Keratinocyte (primary cell): ENCODE results near the gene RGS9BP. TPM values are rescaled to one million over a fixed set of nuclear protein-coding genes. Genes with fewer than 3 reads are reported as not detected.

Experiments
- DNase-seq: peaks from one replicate; pipeline ENCODE4 v3.0.0-alpha.2; 2011; ENCODE audit warnings: low read depth, missing footprints, low spot score
- FAIRE-seq: peaks from 2 replicates; lab custom pipeline; 2011; peaks lifted over from hg19 to GRCh38; lab: Jason Lieb, UNC
- H2AFZ ChIP-seq: 2 replicates; pipeline ENCODE4 v1.6.0; 2012; ENCODE audit warnings: low read length, control low read depth, inconsistent platforms; ENCODE audit not compliant: control insufficient read depth
- H3K27ac ChIP-seq: 2 replicates; pipeline ENCODE4 v1.5.1; 2011; ENCODE audit warnings: low read length; ENCODE audit not compliant: control insufficient read depth, insufficient read depth
- H3K27me3 ChIP-seq: 3 replicates; pipeline ENCODE4 v1.6.0; 2011; ENCODE audit warnings: low read length; ENCODE audit not compliant: control insufficient read depth, insufficient read depth; ENCODE audit errors: extremely low read depth
- H3K36me3 ChIP-seq, 2 experiments: 2 replicates in 1 of 2; 3 replicates in 1 of 2; pipeline ENCODE4 v1.5.1; 2011; ENCODE audit warnings: low read length in 2 of 2, mild to moderate bottlenecking in 1 of 2; ENCODE audit not compliant: control insufficient read depth in 2 of 2, insufficient read depth in 2 of 2; ENCODE audit errors: extremely low read depth in 1 of 2
- H3K4me1 ChIP-seq: 3 replicates; pipeline ENCODE4 v1.5.1; 2011; ENCODE audit warnings: low read length; ENCODE audit not compliant: control insufficient read depth, insufficient read depth; ENCODE audit errors: extremely low read depth
- H3K4me2 ChIP-seq: 3 replicates; pipeline ENCODE4 v1.6.0; 2011; ENCODE audit warnings: low read depth, low read length; ENCODE audit not compliant: control insufficient read depth, insufficient read depth; ENCODE audit errors: extremely low read depth
- H3K4me3 ChIP-seq, 3 experiments: fragments of 200-600 bp in 1 of 3; sonication (generic) in 1 of 3; 2 replicates in 2 of 3; 3 replicates in 1 of 3; pipeline ENCODE4 v1.5.1; 2011 to 2016; ENCODE audit warnings: low read length in 3 of 3, mild to moderate bottlenecking in 3 of 3, control low read depth in 2 of 3, inconsistent platforms in 1 of 3, low read depth in 1 of 3, mixed read lengths in 1 of 3, mixed run types in 1 of 3, moderate library complexity in 1 of 3; ENCODE audit not compliant: control insufficient read depth in 2 of 3, insufficient read depth in 2 of 3; ENCODE audit errors: extremely low read depth in 1 of 3
- H3K79me2 ChIP-seq: 2 replicates; pipeline ENCODE4 v1.6.0; 2012; ENCODE audit warnings: low read length; ENCODE audit not compliant: control insufficient read depth, insufficient read depth
- H3K9ac ChIP-seq: 3 replicates; pipeline ENCODE4 v1.6.0; 2011; ENCODE audit warnings: low read length; ENCODE audit not compliant: control insufficient read depth, insufficient read depth; ENCODE audit errors: extremely low read depth
- H3K9me1 ChIP-seq: 3 replicates; pipeline ENCODE4 v1.6.0; 2011; ENCODE audit warnings: low read length; ENCODE audit not compliant: control insufficient read depth, insufficient read depth; ENCODE audit errors: extremely low read depth
- H3K9me3 ChIP-seq: 2 replicates; pipeline ENCODE4 v1.5.1; 2012; ENCODE audit warnings: low read depth, low read length; ENCODE audit not compliant: control insufficient read depth
- H4K20me1 ChIP-seq: 3 replicates; pipeline ENCODE4 v1.6.0; 2011; ENCODE audit warnings: low read length; ENCODE audit not compliant: control insufficient read depth, insufficient read depth; ENCODE audit errors: extremely low read depth
- CTCF ChIP-seq, 3 experiments: IDR thresholded peaks in 1 of 3; conservative IDR thresholded peaks in 1 of 3; optimal IDR thresholded peaks in 1 of 3; 2 replicates in 2 of 3; 3 replicates in 1 of 3; pipeline versions ENCODE3 to v1.5.1; 2011; ENCODE audit warnings: low read length in 3 of 3, mild to moderate bottlenecking in 3 of 3, moderate library complexity in 2 of 3, control low read depth in 1 of 3, inconsistent platforms in 1 of 3; ENCODE audit not compliant: insufficient read depth in 2 of 3; ENCODE audit errors: extremely low read depth in 1 of 3
- EZH2 ChIP-seq: IDR thresholded peaks from one replicate; pipeline ENCODE4 v1.6.1; 2012; ENCODE audit warnings: inconsistent platforms, mild to moderate bottlenecking, low read length, moderate library complexity
- dilution Hi-C: fragments of 300-500 bp; cut with MboI; formaldehyde crosslinking; loops from one replicate; pipeline ENCODE4 v1.7.0; 2020; ENCODE audit warnings: low sequenced_read_pairs; ENCODE audit not compliant: extremely low pct_ligation_motif_present
- polyA plus RNA-seq, 5 experiments: library from polyadenylated mRNA; depleted of rRNA in 3 of 5; stranded (reverse) in 3 of 5; stranded (forward) in 1 of 5; unstranded in 1 of 5; fragments of >200 nt; gene quantifications; 1 replicate in 1 of 5; 2 replicates in 3 of 5; 3 replicates in 1 of 5; pipeline versions ENCODE4 v1.2.1 to v1.2.3, GENCODE V29; 2011 to 2012; ENCODE audit warnings: missing spikeins in 2 of 5, low read depth in 1 of 5, low replicate concordance in 1 of 5

RGS9BP gene
- polyA plus RNA-seq, 1 donor (not counting 4 experiments of a cell fraction or from before 2014, with no cell fraction given): 0.01 TPM

GRCh38 chr19:32627714-32628270 lies 47.9 kb upstream of the RGS9BP start:
- H3K4me1 ChIP-seq: no peaks in the 10 kb centered on the region
- no peaks in the 10 kb centered on the region for H3K27me3 ChIP-seq
- DNase-seq (no peak), FAIRE-seq (no peak)
- H3K9ac ChIP-seq: no peak overlapping the region
- dilution Hi-C loops: no loop called here
- no peak overlapping the region for H3K4me2 ChIP-seq
- H3K9me1 ChIP-seq: peaks cover 2% of the 10 kb centered on the region
- H2AFZ ChIP-seq: no peak overlapping the region
- no peak overlapping the region for H3K4me3 ChIP-seq
- TF ChIP-seq EZH2: no peak
- no peak for TF ChIP-seq CTCF (optimal IDR thresholded peaks at IDR 0.05 in 1 of 3, IDR thresholded peaks at IDR 0.05 in 1 of 3, conservative IDR thresholded peaks at IDR 0.05 in 1 of 3; ENCODE audit: extremely low read depth in 1 of 3, insufficient read depth in 2 of 3, low read length in 3 of 3)
- H3K9me3 ChIP-seq: no peaks in the 10 kb centered on the region
- H3K79me2 ChIP-seq: no peaks in the 10 kb centered on the region
- H4K20me1 ChIP-seq: peaks cover 2% of the 10 kb centered on the region
- no peak overlapping the region for H3K27ac ChIP-seq
- peaks cover 21 to 36% of the 10 kb centered on the region in 2 experiments for H3K36me3 ChIP-seq

GRCh38 chr19:32630338-32630737 lies 45.3 kb upstream of the RGS9BP start:
- Histone ChIP-seq H3K9me3 (no peaks in the 10 kb centered on the region), H4K20me1 (no peaks in the 10 kb centered on the region), H3K4me3 (no peak overlapping the region), H3K4me2 (no peak overlapping the region), H2AFZ (no peak overlapping the region), H3K79me2 (no peaks in the 10 kb centered on the region), H3K36me3 (peaks cover 18 to 42% of the 10 kb centered on the region in 2 experiments), H3K27me3 (no peaks in the 10 kb centered on the region), H3K27ac (no peak overlapping the region), H3K9me1 (peaks cover 2% of the 10 kb centered on the region), H3K4me1 (no peaks in the 10 kb centered on the region), H3K9ac (no peak overlapping the region)
- DNase-seq: no peak
- FAIRE-seq: no peak
- dilution Hi-C loops: no loop called here
- TF ChIP-seq EZH2: no peak
- TF ChIP-seq CTCF (optimal IDR thresholded peaks at IDR 0.05 in 1 of 3, IDR thresholded peaks at IDR 0.05 in 1 of 3, conservative IDR thresholded peaks at IDR 0.05 in 1 of 3; ENCODE audit: extremely low read depth in 1 of 3, insufficient read depth in 2 of 3, low read length in 3 of 3): no peak
